C4-2B (cell line): ENCODE data around the gene IFNG-AS1.

Experiments
- CTCF ChIP-seq: fragments of 450-650 bp; conservative IDR thresholded peaks from 2 replicates; pipeline ENCODE4 v1.5.1; 2017; ENCODE audit warnings: mild to moderate bottlenecking
- ZFX ChIP-seq: fragments of 450-650 bp; IDR thresholded peaks from 2 replicates; pipeline ENCODE4 v1.6.1; 2017

- TF ChIP-seq CTCF, result no peak
- TF ChIP-seq ZFX, result no peak
Observed at GRCh38 chr12:67940780-67941243, 48.4 kb upstream of the IFNG-AS1 start.
